H1 (cell line): ENCODE measurements around the gene OPRD1.

Experiments
- CHD2 ChIP-seq: IDR thresholded peaks from 2 replicates; pipeline ENCODE4 v1.6.1; 2012; ENCODE audit warnings: low read length, improper control_type of control experiment
- CREB1 ChIP-seq: IDR thresholded peaks from 2 replicates; pipeline ENCODE4 v1.6.1; 2012; ENCODE audit warnings: inconsistent platforms
- CTCF ChIP-seq, 3 experiments: IDR thresholded peaks; 1 replicate in 2 of 3; 2 replicates in 1 of 3; pipeline versions ENCODE4 v1.5.1 to v1.6.1; 2011; ENCODE audit warnings: low read length in 3 of 3, mild to moderate bottlenecking in 3 of 3, inconsistent platforms in 2 of 3, low read depth in 1 of 3, moderate library complexity in 1 of 3; ENCODE audit not compliant: insufficient read depth in 1 of 3; ENCODE audit errors: control extremely low read depth in 1 of 3
- RAD21 ChIP-seq, 2 experiments: IDR thresholded peaks in 1 of 2; conservative IDR thresholded peaks in 1 of 2; 2 replicates each; pipeline ENCODE4 v1.6.1; 2011; ENCODE audit warnings: low read depth in 2 of 2, low read length in 2 of 2, improper control_type of control experiment in 1 of 2, inconsistent platforms in 1 of 2, mild to moderate bottlenecking in 1 of 2, moderate library complexity in 1 of 2
- SIRT6 ChIP-seq: IDR thresholded peaks from one replicate; pipeline ENCODE4 v1.7.1; 2012; ENCODE audit warnings: low read length, inconsistent platforms

DNA sequence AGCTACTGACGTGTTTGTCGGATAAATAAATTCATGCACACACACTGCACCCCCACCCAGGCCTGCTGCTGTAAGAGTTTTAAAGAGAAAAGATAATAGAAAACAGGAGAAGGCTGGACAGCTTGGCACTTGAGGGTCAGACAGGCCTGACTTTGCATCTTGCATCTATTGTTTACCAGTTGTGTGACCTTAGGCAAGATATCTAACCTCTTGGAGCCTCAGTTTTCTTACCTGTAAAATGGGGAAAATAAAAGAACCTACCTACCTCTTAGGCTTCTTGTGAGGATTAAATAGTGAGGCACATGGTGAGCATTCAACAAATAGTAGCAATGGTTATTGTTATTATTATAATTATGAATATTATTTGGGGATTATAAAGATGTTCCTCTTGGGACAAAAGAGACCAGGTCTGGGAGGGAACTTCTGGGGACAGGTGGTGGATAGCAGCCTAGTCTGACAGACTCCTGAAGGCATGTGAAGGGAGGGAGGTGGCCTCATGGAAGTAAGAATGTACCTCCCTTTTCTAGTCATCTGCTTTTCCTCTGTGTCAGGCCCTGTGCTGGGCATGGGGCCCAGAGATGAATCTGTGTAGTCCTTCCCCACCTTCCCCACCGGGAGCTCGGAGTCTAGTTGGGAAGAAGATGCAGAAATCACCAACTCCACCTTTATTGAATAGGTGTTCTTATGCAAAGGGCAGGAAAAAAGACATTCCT lies 84.1 kb downstream of the OPRD1 start:
- TF ChIP-seq CTCF (IDR thresholded peaks at IDR 0.05; ENCODE audit: control extremely low read depth in 1 of 3, insufficient read depth in 1 of 3, low read depth in 1 of 3, low read length in 3 of 3), result no peak
- no peak for TF ChIP-seq SIRT6
- TF ChIP-seq RAD21 (IDR thresholded peaks at IDR 0.05 in 1 of 2, conservative IDR thresholded peaks at IDR 0.05 in 1 of 2; ENCODE audit: low read depth in 2 of 2, low read length in 2 of 2), result no peak
- TF ChIP-seq CHD2, result no peak
- TF ChIP-seq CREB1, result no peak
